Measurements from ENCODE around the gene ESRRA.

ESRRA gene

GRCh38 chr11:64351136-64351631, 45.9 kb downstream of the ESRRA start:
- DNase-seq (ENCODE audit: low read depth) = no peak

DNA sequence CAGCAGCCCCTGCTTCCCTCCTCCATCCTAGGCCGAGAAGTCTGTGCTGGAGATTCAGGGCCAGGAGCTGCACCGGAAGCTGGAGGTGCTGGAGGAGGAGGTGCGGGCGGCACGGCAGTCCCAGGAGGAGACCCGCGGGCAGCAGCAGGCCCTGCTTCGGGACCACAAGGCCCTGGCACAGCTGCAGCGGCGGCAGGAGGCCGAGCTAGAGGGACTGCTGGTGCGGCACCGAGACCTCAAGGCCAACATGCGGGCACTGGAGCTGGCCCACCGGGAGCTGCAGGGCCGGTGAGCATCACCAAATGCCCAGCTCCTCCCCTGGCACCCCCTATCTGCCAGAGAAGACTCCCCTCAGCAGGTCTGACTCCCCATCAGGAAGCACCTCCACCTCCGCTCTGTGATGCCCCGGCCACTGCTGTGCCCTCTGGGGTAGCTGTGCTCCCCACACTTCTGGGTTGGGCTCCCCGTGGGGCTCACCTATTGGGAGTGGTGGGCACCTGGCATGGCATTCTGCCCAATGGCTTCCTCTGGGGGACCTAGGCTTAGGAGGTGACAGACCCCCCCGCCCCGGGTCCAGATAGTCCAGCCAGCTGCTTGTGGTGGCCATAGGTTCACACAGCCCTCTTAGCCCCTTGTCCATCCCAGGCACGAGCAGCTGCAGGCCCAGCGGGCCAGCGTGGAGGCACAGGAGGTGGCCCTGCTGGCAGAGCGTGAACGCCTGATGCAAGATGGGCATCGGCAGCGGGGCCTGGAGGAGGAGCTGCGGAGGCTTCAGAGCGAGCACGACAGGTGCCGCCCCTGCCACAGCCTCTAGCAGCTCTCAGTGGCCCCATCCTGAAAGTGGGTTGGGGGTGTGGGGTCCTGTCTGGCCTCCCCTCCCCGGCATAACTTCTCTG, 47.0 kb downstream of the ESRRA start:
- no peak for DNase-seq (ENCODE audit: low read depth)

DNA sequence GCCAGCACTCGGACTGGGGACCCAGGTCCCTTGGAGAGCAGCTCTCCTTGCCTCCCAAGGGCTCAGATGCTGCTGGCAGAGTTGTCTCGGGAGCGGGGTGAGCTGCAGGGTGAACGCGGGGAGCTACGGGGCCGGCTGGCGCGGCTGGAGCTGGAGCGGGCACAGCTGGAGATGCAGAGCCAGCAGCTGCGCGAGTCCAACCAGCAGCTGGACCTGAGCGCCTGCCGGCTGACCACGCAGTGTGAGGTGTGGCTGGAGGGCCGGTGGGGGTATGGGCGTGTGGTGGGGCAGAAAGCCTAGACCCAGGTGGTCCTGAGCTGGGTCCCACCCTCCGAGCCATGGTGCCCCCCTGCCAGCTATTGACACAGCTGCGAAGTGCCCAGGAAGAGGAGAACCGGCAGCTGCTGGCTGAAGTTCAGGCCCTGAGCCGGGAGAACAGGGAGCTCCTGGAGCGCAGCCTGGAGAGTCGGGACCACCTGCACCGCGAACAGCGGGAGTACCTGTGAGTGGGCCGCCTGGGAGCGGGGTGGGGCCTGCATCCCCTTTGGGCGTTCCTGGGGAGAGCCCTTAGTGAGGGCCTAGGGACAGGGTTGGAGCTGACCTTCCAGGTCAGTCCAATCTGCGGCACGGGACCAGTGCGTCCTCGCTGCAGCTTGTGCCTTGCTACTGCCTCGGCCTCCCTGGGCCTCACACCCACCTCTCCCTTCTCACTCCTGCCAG, 47.8 kb downstream of the ESRRA start:
- DNase-seq (ENCODE audit: low read depth) = no peak

DNA sequence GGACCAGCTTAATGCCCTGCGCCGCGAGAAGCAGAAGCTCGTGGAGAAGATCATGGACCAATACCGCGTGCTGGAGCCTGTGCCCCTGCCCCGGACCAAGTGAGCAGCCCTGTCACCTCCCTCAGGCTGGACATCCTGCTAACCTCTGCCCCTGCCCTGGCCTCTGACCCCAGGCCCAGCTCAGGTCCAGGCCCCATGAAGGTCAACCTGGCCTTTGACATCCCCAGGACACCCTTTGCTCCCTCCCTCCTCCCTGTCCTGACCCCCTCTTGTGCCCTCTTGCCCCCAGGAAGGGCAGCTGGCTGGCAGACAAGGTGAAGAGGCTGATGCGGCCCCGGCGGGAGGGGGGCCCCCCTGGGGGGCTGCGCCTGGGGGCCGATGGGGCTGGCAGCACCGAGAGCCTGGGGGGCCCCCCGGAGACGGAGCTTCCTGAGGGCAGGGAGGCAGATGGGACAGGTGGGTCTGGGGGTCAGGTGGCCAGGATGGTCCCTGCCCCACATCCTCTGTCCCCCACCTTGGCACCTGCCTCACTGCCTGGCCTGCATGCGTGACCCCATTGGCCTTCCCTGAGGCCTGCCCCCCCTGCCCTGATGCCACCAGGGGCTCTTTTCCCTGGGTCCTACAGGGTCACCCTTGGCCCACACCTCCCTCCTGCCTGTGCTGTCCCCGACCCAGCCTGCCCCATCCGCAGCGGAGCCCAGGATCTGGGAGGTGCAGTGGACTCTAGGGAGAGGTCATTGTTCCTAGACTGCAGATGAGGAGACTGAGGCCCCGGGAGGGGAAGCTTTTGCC, 48.6 kb downstream of the ESRRA start:
- no peak for DNase-seq (ENCODE audit: low read depth)

DNA sequence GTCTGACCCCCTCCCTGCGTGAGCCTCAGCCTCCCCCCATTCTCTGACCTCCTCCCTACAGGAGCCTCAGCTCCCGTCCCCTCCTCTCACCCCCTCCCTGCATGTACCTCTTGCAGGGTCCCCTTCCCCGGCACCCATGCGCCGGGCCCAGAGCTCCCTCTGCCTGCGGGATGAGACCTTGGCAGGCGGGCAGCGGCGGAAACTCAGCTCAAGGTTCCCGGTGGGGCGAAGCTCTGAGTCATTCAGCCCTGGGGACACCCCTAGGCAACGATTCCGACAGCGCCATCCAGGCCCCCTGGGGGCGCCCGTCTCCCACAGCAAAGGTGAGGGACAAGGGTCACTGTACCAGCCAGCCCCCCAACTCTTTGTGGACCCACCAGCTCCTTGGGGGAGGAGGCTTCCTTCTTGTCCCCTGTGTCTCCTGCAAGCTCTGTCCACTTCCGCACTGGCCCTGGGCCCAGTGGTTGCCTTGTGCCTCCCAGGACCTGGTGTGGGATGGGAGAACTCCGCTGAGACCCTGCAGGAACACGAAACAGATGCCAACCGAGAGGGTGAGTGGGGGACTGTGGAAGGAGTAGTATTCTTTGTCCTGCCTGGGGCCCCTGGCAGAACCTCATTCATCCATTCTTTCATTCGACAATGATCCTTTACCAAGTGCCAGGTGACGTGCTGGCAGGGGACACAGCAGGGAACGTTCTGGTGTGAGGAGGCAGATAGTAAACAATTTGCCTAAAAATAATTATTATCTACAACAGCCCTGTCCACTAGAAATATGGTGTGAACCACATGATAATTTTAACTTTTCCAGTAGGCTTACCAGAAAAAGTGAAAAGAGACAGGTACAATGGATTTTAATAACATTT, 50.0 kb downstream of the ESRRA start:
- no peak for DNase-seq (ENCODE audit: low read depth)

DNA sequence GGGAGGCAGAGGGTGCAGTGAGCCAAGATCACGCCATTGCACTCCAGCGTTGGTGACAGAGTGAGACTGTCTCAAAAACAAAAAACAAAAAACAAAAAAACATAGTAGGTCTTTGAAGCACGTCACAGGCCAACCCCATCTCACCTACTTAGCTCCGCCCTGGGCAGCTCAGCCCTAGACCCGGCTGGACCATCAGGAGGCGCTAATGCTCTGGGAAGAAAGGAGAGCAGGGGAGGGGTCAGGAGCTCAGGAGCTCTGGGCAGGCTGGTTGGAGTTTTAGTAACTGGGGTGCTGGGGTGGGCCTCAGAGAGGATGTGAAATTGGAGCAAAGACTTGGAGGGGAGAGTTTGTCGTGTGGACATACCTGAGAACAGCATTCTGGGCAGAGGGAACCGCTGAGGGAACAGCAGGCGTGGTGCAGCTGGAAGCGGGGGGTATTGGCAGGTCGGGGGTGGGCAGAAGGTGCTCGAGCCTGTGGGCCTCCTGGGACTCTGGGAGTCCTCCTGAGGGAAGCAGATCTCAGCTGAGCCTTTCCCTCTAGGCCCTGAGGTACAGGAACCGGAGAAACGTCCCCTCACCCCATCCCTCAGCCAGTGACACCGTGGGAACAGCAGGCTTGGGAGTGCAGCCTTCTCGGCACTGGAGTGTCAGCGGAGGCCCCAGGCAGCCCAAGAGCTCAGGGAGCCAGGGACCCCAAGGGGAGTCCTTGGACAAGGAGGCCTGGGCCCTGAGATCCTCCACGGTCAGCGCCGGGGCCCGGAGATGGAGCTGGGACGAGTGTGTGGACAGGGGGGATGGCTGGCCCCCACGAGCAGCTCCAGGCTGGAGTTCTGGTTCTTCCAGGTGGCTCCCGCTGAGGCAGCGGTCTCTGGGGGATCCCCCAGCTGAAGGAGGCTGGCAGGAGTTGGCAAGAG, 51.4 kb downstream of the ESRRA start:
- DNase-seq (ENCODE audit: low read depth) = no peak

DNA sequence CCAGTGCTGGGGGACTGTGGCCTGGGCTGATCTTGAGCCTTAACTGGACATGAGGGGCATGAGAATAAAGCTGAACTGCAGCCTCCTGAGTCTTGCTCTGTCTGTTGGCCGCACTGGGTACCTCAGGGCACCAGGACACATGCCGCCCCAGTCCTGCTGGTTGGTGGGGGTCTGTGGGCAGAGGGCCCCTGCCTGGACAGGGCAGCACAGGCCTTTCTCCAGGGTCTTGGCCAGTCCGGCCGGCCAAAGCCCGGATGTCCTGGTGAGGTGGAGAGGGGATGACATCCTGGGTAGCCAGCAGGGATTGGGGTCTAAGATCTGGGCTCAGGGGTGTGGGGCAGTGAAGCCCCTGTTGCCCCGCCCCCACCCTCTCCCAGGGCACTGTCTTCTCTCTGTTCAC, 52.1 kb downstream of the ESRRA start:
- no peak for DNase-seq (ENCODE audit: low read depth)

DNA sequence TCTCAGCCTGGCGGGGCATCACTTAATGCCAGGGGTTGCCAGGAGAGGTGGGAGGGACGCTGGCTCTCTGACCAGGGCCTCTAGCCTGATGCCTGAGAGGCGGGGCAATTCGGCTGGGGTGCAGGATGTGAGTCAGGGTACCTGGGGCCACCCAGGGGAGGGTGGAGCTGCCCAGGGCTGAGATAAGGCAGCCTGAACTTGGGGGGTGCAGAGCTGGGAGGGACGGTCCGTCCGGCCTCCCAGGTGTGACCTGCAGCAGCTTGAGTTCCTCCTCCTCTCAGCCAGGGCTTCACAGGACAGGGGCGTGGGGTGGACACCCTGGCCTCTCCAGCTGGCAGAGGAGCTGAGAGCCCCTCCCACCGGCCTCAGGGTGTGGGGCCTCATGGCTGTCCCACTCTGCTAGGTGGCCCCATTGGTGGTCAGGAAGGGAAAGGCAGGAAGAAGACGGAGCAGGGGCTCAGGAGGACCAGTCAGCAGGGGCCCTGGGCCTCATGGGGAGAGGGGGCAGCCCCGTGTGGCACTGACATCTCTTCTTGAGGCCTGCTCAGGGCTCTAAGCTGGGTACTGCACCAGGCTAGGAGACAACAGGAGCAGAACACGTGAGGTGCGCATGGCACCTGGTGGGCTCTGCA, 52.7 kb downstream of the ESRRA start:
- DNase-seq (ENCODE audit: low read depth) = no peak

GRCh38 chr11:64358536-64358906, 53.2 kb downstream of the ESRRA start:
- DNase-seq (ENCODE audit: low read depth) = no peak

DNA sequence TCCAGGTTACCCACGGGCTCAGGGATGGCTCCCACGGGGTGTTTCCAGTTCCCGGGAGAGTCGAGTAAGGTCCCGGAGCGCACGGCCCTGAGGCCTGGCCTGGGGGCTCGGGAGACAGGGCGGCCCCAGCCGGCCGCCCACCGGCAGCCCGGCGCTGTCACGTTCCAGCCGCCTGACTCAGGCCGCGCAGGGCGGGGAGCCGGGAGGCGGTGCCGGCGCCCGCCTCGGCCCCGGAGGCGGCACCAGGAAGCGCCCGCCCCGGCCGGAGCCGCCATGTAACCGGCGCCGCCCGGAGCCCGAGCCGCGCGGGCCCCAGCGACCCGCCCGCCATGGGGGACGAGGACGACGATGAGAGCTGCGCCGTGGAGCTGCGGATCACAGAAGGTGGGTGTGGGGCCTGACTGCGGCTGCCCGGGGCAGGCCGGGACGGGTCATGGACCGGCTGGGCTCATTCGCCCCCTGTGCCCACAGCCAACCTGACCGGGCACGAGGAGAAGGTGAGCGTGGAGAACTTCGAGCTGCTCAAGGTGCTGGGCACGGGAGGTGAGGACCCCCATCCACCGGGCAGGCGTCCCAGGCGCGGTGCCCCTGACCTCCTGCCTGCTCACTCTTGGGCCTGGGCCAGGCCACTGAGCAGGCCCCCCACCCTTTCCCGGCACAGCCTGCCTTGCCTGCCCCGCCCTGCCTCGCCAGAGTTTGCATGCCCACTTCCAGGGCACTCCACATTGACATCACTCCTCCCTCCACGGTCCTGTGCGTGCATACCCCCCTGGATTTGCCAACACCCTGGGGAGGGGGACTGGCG, 53.8 kb downstream of the ESRRA start, which contains the start of gene RPS6KA4:
TSS of gene RPS6KA4 (plus strand) at position 256 of the 805 bp plus-strand sequence. CDS start at position 330, 74 bp downstream.
- no peak for DNase-seq (ENCODE audit: low read depth)

DNA sequence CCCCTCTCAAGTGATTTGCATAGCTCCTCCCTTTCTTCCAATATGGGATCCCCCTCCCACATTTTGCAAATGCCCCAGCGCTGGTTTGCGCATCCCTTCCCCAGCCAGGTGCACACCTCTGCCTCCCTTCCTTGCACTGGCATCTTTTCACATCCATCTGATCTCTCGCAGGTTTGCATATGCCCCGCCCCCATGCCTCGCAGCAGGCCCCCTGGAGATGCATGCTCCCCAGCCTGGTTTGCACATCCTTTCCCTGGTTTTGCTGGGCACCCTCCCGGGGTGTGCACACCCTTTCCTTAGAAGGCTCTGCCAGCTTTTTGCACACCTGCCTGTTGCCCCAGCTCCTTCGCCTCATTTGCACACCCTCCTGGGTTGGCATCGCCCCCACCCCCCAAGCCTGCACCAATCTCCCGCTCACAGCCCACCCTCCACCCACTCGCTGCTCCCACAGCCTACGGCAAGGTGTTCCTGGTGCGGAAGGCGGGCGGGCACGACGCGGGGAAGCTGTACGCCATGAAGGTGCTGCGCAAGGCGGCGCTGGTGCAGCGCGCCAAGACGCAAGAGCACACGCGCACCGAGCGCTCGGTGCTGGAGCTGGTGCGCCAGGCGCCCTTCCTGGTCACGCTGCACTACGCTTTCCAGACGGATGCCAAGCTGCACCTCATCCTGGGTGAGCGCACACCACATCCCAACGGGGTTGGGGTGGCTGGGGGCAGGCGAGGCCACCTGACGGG, 54.6 kb downstream of the ESRRA start:
- no peak for DNase-seq (ENCODE audit: low read depth)

GRCh38 chr11:64360448-64360921, 55.2 kb downstream of the ESRRA start:
- DNase-seq (ENCODE audit: low read depth) = no peak

GRCh38 chr11:64361659-64362058, 56.3 kb downstream of the ESRRA start:
- DNase-seq (ENCODE audit: low read depth) = no peak

DNA sequence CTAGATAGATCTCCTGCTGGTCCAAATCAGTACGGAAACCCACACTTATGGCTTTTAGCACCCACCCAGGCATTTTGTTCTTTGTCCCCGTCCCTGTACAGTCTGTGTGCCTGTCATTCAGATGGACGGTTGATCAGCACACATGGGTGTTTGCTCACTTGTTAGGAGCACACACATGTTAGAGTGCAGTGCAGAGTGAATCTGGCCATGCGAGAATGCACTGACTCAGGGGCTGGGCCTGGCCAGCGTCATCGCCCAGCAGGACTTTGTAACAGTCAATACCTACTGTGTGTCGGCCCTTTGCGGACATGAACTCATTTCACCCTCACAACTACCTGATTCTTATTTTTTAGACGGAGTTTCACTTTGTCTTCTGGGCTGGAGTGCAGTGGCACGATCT, 57.0 kb downstream of the ESRRA start:
- DNase-seq (ENCODE audit: low read depth) = no peak

DNA sequence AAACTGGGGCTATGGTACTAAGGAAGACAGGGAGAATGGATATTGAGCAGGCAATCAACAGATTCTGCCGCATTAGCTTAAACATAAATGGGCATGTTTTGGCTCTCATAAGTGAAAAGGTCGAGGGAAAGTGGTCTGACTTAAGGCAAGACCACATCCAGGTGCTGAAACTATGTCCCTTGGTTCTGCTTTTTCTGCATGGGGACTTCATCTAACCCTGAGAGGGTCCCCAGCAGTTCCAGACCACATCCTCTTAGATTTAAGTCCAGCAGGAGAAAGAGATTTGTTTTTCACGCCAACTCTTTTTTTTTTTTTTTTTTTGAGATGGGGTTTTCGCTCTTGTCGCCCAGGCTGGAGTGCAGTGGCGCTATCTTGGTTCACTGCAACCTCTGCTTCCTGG, 59.1 kb downstream of the ESRRA start:
- DNase-seq (ENCODE audit: low read depth) = no peak

DNA sequence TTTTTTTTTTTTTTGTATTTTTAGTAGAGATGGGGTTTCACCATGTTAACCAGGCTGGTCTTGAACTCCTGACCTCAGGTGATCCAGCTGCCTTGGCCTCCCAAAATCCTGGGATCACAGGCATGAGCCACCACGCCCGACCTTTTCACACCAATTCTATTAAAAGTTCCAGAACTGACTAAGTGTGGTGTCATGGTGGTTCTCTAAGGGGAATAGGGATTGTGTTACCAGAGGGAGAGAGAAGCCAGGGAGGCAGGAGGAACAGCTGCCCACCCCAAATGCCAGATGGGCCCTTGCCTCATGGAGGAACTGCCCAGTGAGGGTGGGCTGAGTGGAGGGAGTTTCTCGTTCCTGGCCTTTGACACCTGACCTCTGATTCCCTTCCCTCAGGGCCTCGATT, 59.6 kb downstream of the ESRRA start:
- no peak for DNase-seq (ENCODE audit: low read depth)
